ENCODE measurements around the gene DDX4. TPM values are rescaled to one million over a fixed set of nuclear protein-coding genes. Genes with fewer than 3 reads are reported as not detected.

The DDX4 gene
- not detected in 2 replicates for total RNA-seq

GRCh38 chr5:55737793-55738192 lies at the start of gene DDX4:
DDX4 (plus strand) TSS chr5:55738061; CDS start chr5:55738964, 903 bp downstream.

GRCh38 chr5:55712023-55712859 lies 25.6 kb upstream of the DDX4 start, which contains the start of gene SLC38A9:
SLC38A9 (minus strand) TSS chr5:55712324; CDS start chr5:55697958, 14,366 bp downstream.

GRCh38 chr5:55850839-55851674 lies 113.2 kb downstream of the DDX4 start, which contains the start of gene IL31RA:
IL31RA (plus strand) TSS chr5:55851357; CDS start chr5:55851571, 214 bp downstream.

Other genes starting within 250 kb of the DDX4 start
- 27.2 and 29.0 TPM in 2 replicates for gene PLPP1, start 203.1 kb upstream of the DDX4 start, total RNA-seq
- gene SLC38A9, start 25.7 kb upstream of the DDX4 start, total RNA-seq: 15.9 and 19.8 TPM in 2 replicates
- gene IL31RA, start 113.3 kb downstream of the DDX4 start, total RNA-seq: 0.28 and 0.42 TPM in 2 replicates

All from airway epithelial cell (primary cell).